Measurements from ENCODE around the gene CRADD.

GRCh38 chr12:93793983-93794382, 116.8 kb downstream of the CRADD start:
- TF ChIP-seq CTCF (IDR thresholded peaks at IDR 0.05) (no peak), POLR2AphosphoS5 (IDR thresholded peaks at IDR 0.05) (no peak), EP300 (IDR thresholded peaks at IDR 0.05) (no peak), POLR2A (IDR thresholded peaks at IDR 0.05) (no peak)
